ENCODE measurements around the gene APOL2. TPM values are rescaled to one million over a fixed set of nuclear protein-coding genes. Genes with fewer than 3 reads are reported as not detected.

APOL2 gene
- 34.1 and 80.9 TPM in 2 replicates for total RNA-seq

DNA sequence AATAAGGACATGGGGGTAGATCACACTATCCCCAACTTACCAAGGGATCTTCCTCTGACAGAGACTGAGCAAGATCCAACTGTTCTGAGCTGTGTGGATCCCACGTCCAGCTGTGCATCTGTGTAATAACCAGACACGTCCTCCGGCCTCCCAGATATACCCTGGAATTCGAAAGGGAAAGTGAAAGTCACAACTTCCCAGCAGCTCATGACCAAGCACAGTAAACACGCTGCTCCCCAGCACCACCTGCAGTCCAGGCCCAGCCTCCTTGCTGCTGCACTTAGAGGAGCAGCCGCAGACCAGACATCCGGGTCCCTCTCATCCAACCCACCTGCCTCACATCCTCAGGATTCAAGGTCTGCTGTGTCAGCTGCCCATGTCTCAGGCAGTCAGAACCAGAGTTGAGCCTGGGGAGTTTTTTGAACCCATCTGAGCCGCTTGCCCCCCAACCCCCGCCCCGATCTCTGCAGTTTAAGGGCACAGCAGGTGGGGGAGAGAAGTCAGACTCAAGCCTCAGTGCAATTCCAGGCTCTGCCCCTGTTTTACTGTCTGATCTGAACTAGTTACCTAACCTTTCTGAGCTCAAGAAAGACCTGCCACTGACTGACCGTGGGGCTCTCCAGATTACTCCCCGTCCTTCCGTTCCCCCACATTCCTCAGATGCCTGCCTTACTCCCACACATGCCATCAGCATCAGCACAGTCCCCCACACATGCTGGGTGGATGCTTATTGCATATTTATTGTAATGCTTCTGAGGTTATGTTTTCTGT lies at the start of gene APOL2:
TSS of gene APOL2 (minus strand) at position 127 of the 771 bp plus-strand sequence. CDS start 6,365 bp downstream, outside the sequence.

DNA sequence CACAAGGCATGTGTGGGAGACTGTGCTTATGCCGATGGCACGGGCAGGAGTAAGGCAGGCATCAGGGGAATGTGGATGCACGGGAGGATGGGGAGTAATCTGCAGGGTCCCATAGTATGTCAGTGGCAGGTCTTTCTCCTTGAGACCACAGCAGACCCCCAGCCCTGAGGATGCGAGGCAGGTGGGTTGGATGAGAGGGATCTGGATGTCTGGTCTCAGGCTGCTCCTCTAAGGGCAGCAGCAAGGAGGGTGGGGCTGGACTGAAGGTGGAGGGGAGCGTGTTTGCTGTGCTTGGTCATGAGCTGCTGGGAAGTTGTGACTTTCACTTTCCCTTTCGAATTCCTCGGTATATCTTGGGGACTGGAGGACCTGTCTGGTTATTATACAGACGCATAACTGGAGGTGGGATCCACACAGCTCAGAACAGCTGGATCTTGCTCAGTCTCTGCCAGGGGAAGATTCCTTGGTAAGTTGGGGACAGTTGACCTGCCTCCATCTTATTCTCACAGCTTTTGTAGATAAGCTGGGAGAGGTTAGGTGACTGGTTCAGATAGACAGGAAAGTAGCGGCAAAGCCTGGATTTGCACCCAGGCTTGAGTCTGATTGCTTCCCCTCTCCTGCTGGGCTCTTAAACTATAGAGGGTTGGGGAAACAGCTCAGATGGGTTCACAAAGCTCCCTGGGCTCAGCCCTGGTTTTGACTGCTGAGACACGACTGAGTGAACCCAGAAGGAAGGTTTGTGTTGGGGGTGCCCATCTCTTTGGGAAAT lies 13.6 kb upstream of the APOL2 start, which contains the start of gene APOL1:
TSS of gene APOL1 (plus strand) at position 380 of the 769 bp plus-strand sequence. CDS start 1,823 bp downstream, outside the sequence.

DNA sequence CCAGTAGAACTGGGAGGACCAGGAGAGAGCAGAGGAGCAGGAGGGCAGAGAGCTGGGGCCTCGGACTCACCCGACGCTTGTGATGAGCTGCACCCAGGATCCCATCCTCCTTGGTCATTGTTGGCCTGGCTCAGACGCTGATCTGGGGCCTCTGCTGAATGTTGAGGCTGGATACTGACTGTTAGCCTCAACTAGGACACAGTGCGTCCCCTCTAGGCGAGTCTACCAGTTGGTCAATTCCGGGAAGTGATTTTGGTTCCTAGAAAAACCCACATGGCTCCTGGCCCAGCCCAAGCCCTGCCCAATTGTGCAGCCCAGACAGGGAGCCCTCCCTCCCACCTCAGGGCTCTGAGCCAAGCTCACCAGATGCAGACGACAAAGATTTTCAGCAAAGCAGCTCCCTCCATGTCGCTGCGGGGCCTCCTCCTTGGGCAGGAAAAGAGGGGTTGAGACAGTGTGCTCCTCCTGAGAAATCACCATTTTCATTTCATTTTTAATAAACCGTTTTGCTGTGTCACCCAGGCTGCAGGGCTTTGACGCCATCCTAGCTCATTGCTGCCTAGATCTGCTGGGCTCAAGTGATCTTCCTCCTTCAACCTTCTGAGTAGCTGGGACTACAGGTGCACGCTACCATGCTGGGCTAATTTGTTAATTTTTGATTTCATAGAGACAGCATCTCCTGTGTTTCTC lies 37.6 kb downstream of the APOL2 start, which contains the start of gene APOL4:
TSS of gene APOL4 (minus strand) at position 180 of the 690 bp plus-strand sequence. CDS start at position 105, 75 bp downstream.

Other genes with a start within 250 kb of the APOL2 start
- gene RBFOX2, start 210.7 kb downstream of the APOL2 start, total RNA-seq = 92.9 and 105 TPM in 2 replicates
- 29.6 and 104 TPM in 2 replicates for gene APOL3, start 78.8 kb downstream of the APOL2 start, total RNA-seq
- not detected in 2 replicates for gene APOL4, start 37.7 kb downstream of the APOL2 start, total RNA-seq
- gene APOL1, start 13.6 kb upstream of the APOL2 start, total RNA-seq = 10.7 and 75.2 TPM in 2 replicates
- gene MYH9, start 148.4 kb upstream of the APOL2 start, total RNA-seq = 762 and 799 TPM in 2 replicates
- gene TXN2, start 242.1 kb upstream of the APOL2 start, total RNA-seq = 19.8 and 20.2 TPM in 2 replicates